ENCODE measurements around the gene BRINP2. TPM values are rescaled to one million over a fixed set of nuclear protein-coding genes. Genes with fewer than 3 reads are reported as not detected.

BRINP2 gene
- total and polyA plus RNA-seq, 8 donors: 0.08 to 0.55 (median 0.15) TPM; not detected in 5

DNA sequence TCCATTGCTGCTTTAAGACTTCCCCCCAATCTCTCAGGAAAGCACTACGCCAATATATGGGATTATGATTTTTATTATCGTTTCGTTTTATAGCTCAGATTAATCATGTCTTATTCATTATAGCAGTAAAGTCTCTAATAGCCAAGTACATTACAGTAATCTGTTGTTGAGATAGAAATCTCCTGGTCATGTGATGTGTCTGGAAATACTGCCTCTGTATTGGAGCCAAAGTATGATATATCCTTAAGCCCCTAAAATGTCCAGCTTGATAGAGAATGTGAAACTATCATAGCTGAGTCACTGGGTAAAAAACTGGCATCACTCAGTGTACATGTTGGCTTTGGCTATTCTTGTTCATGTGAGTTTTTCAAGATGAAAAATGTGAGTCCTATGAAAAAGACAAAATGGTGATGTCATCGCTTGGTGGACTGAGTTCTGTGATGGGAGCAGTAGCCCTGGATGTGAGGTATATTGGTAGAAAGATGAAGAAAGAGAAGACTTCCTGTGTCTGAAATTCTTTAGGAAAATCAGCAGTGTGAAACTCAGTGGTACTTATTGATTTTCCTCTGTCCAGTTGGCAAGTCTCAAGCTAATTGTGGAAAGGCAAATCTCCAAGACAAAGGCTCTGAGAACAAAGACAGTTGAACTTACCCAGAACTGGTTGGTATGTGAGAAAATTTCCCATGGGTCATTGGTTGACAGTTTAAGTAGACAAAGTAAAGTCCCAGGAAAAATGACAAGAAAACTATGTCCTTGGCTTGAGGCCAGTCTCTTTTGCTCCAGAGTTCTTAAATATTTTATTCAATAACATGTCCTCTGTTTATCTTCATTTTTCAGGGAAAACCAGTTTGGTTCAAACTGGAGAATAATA is 76.2 kb downstream of the BRINP2 start:
- 66 to 91% (median 81%) methylated on average over 4 of the region's 4 CpGs for WGBS, 5 donors
- H3K4me3 ChIP-seq: no peak overlapping the region
- intact Hi-C loops (cut with DNase I; ENCODE audit: low total_unique reads): no loop called here

DNA sequence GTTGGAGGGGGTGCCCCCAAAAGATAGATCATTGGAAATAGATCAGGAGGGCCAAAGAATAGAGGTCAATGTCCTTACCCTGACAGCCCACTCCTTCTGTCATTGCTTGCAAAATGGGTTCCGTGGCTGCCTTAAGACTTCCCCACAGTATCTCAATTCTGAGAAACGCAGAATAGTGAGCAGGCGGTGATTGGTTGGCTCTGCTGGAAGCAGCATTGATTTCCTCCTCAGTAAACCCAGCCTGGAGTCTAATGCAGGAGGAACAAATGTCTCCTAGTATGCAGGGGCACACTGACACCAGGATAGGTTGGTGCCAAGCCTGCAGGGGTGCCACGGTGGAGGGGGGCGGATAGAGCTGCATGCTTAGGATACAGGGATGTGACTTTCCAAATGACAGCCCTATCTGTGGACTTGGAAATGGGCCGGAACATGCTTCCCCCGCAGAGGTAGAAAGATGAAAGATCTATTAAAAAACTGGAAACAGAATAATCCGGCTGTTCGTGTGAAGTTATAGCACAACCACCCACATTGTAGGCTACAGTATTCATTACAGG is 76.9 kb downstream of the BRINP2 start:
- TF ChIP-seq, protein P1, sequence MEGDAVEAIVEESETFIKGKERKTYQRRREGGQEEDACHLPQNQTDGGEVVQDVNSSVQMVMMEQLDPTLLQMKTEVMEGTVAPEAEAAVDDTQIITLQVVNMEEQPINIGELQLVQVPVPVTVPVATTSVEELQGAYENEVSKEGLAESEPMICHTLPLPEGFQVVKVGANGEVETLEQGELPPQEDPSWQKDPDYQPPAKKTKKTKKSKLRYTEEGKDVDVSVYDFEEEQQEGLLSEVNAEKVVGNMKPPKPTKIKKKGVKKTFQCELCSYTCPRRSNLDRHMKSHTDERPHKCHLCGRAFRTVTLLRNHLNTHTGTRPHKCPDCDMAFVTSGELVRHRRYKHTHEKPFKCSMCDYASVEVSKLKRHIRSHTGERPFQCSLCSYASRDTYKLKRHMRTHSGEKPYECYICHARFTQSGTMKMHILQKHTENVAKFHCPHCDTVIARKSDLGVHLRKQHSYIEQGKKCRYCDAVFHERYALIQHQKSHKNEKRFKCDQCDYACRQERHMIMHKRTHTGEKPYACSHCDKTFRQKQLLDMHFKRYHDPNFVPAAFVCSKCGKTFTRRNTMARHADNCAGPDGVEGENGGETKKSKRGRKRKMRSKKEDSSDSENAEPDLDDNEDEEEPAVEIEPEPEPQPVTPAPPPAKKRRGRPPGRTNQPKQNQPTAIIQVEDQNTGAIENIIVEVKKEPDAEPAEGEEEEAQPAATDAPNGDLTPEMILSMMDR (IDR thresholded peaks at IDR 0.05): no peak
- TF ChIP-seq POLR2AphosphoS5 (IDR thresholded peaks at IDR 0.05) (no peak), EP300 (IDR thresholded peaks at IDR 0.05) (no peak), POLR2A (IDR thresholded peaks at IDR 0.05) (no peak)
- Histone ChIP-seq H3K4me1 (peaks cover 0 to 15% (median 0%) of the 10 kb centered on the region in 4 donors), H3K9me3 (no peaks in the 10 kb centered on the region), H3K27me3 (no peaks in the 10 kb centered on the region), H3K27ac (peak overlapping the region in 2 of 5 donors; percentile 8 to 19), H3K36me3 (no peaks in the 10 kb centered on the region), H3K4me3 (no peak overlapping the region)
- no peak for DNase-seq
- 81 to 90% (median 85%) methylated on average over 9 of the region's 9 CpGs for WGBS, 5 donors
- intact Hi-C loops (cut with DNase I; ENCODE audit: low total_unique reads): no loop called here

More for the DNA sequence above, 76.2 kb downstream of the BRINP2 start:
- Histone ChIP-seq H3K9me3 (no peaks in the 10 kb centered on the region), H3K27ac (peak overlapping the region in 2 of 5 donors; percentile 8 to 19), H3K4me1 (peaks cover 0 to 15% (median 0%) of the 10 kb centered on the region in 4 donors), H3K27me3 (no peaks in the 10 kb centered on the region), H3K36me3 (no peaks in the 10 kb centered on the region)
- TF ChIP-seq POLR2AphosphoS5 (IDR thresholded peaks at IDR 0.05): peak in 1 of 3 donors; percentile 12
- TF ChIP-seq EP300 (IDR thresholded peaks at IDR 0.05): no peak
- DNase-seq: peak in 1 of 2 donors; percentile 41

DNA sequence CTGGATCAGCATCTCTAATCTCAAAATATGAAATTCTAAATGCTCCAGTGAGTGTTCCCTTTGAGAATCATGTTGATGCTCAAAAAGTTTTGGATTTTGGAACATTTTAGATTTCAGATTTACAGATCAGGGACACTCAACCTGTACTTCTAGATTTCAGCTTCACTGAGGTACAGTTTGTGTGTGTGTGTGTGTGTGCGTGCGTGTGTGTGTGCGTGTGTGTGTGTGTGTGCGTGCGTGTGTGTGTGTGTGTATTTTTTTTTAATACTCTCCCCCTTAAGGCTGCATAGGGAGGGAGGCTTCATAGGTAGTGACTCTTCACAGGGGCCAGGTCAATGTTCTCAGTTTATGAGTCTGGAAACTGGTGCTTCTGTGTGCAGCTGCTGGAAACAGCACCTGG is 77.5 kb downstream of the BRINP2 start:
- TF ChIP-seq, protein P1 (IDR thresholded peaks at IDR 0.05): no peak
- no peak for TF ChIP-seq EP300 (IDR thresholded peaks at IDR 0.05)
- no peak for TF ChIP-seq POLR2AphosphoS5 (IDR thresholded peaks at IDR 0.05)
- TF ChIP-seq POLR2A (IDR thresholded peaks at IDR 0.05): no peak
- intact Hi-C loops (cut with DNase I; ENCODE audit: low total_unique reads): no loop called here
- H3K27ac ChIP-seq: no peak overlapping the region
- WGBS, 5 donors: 64 to 92% (median 78%) methylated on average over 5 of the region's 5 CpGs
- no peak overlapping the region for H3K4me3 ChIP-seq
- H3K9me3 ChIP-seq: no peaks in the 10 kb centered on the region
- H3K4me1 ChIP-seq: peaks cover 0 to 15% (median 0%) of the 10 kb centered on the region in 4 donors
- no peaks in the 10 kb centered on the region for H3K36me3 ChIP-seq
- no peak for DNase-seq
- no peaks in the 10 kb centered on the region for H3K27me3 ChIP-seq

DNA sequence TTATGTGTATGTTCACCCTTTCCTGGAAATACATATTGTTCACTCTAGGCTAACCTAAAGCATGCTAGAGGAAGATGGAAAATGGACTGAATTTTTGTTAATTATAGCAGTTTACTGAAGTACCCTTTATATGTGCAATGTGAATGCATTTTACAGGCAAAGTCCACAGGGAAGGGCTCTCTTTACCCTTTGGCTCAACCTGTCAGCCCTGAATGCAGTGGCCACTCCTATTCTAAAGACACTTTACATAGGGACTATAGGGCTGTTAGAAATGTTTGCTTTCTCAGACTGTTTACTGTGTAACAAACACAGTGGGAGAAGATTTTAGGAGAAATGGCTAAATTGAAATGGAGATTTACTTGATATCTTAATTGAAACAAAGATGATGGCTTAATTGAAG is 78.5 kb downstream of the BRINP2 start:
- intact Hi-C loops (cut with DNase I; ENCODE audit: low total_unique reads): no loop called here
- Histone ChIP-seq H3K4me3 (no peak overlapping the region), H3K36me3 (no peaks in the 10 kb centered on the region), H3K27ac (no peak overlapping the region), H3K27me3 (no peaks in the 10 kb centered on the region), H3K9me3 (no peaks in the 10 kb centered on the region), H3K4me1 (peaks cover 0 to 15% (median 0%) of the 10 kb centered on the region in 4 donors)
- TF ChIP-seq, protein P1 (IDR thresholded peaks at IDR 0.05): no peak
- TF ChIP-seq EP300 (IDR thresholded peaks at IDR 0.05) (no peak), POLR2AphosphoS5 (IDR thresholded peaks at IDR 0.05) (no peak), POLR2A (IDR thresholded peaks at IDR 0.05) (no peak)
- no peak for DNase-seq

All from stomach (tissue), 9 donors.